AG09309 (cell line): ENCODE results near the gene CFAP97.

Experiments used
- DNase-seq: peaks from one replicate; pipeline ENCODE4 v3.0.0-alpha.2; 2010; ENCODE audit warnings: low read depth
- H3K4me3 ChIP-seq: 2 replicates; pipeline ENCODE4 v1.5.1; 2011; ENCODE audit warnings: mild to moderate bottlenecking, low read depth, low read length, moderate library complexity; ENCODE audit not compliant: control insufficient read depth
- TF ChIP-seq, protein P1 (sequence below): IDR thresholded peaks from 2 replicates; pipeline ENCODE4 v1.5.1; 2011; ENCODE audit warnings: mild to moderate bottlenecking, low read depth, low read length, inconsistent platforms; ENCODE audit not compliant: insufficient read depth, control insufficient read depth; ENCODE audit errors: missing control alignments

Gene CFAP97

DNA sequence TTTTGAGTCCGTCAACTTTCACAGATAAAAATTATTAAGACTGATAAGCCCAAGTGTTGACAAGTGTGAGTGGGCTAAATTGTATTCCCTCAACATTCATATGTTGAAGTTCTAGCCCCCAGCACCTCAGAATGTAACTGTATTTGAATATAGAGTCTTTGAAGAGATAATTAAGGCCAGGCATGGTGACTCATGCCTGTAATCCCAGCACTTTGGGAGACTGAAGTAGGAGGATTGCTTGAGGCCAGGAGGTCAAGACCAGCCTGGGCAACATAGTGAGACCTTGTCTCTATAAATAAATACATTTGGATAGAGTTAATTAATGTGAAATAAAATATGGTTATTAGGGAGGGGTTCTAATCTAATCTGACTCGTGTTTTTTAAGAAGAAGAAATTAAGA lies 90.5 kb downstream of the CFAP97 start:
- DNase-seq, result no peak
- TF ChIP-seq, protein P1, sequence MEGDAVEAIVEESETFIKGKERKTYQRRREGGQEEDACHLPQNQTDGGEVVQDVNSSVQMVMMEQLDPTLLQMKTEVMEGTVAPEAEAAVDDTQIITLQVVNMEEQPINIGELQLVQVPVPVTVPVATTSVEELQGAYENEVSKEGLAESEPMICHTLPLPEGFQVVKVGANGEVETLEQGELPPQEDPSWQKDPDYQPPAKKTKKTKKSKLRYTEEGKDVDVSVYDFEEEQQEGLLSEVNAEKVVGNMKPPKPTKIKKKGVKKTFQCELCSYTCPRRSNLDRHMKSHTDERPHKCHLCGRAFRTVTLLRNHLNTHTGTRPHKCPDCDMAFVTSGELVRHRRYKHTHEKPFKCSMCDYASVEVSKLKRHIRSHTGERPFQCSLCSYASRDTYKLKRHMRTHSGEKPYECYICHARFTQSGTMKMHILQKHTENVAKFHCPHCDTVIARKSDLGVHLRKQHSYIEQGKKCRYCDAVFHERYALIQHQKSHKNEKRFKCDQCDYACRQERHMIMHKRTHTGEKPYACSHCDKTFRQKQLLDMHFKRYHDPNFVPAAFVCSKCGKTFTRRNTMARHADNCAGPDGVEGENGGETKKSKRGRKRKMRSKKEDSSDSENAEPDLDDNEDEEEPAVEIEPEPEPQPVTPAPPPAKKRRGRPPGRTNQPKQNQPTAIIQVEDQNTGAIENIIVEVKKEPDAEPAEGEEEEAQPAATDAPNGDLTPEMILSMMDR, result no peak
- no peak overlapping the region for H3K4me3 ChIP-seq

DNA sequence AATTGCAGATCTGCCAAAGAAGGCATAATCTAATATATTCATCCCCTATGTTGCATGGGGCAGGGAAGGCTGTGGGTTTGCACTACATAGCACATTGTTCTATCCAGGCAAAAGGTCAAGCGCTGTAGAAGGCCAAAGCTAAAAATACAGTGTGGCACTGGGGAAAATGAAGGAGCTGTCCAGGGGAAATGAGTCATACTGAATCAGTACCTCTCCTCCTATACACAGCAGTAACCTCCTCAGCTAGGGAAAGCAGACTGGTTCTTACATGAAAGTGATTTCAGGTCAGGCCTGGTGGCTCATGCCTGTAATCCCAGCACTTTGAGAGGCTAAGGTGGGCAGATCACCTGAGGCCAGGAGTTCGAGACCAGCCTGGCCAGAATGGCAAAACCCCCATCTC lies 91.7 kb downstream of the CFAP97 start:
- H3K4me3 ChIP-seq, result no peak overlapping the region
- DNase-seq, result peak; percentile 82

DNA sequence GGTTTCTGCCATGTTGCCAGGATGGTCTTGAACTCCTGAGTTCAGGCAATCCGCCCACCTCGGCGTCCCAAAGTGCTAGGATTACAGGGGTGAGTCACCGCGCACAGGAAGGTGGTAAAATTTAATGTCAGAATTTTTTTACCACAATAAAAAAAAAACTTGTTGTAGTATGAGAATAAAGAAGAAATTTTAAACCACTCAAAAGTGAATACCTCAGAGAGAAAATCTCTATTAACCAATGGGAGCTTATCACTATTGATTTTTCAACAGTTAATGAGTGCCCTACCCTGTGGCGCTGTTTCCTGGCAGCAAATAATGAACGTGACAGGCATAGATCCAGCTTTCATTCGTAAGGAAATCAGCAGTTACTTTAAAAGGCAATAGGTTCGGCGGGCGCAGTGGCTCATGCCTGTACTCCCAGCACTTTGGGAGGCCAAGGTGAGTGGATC lies 93.4 kb downstream of the CFAP97 start:
- no peak for DNase-seq
- TF ChIP-seq, protein P1, result no peak
- no peak overlapping the region for H3K4me3 ChIP-seq

More for the DNA sequence above, 91.7 kb downstream of the CFAP97 start:
- TF ChIP-seq, protein P1, result no peak

DNA sequence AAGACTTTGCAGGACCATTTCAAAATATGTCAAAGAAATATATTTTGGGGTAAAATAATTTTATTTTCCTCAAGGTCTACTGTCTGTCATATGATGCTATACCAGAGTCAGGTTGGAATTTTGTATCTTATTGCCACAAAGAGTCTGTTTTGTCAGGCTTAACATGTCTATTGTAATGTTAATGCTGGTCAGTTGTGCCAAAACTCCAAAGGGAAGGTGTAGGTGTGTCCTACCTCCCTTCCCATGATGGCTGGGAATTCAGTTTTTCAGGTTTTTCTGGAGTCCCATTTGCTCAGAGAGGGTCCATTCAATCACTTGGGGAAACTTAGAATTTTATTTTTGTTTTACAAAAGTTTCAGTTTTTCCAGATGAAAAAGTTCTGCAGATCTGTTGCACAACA lies 94.1 kb downstream of the CFAP97 start:
- TF ChIP-seq, protein P1, result no peak
- no peak for DNase-seq
- H3K4me3 ChIP-seq, result no peak overlapping the region
